ENCODE measurements around the gene MAN2B2.

MAN2B2 gene

DNA sequence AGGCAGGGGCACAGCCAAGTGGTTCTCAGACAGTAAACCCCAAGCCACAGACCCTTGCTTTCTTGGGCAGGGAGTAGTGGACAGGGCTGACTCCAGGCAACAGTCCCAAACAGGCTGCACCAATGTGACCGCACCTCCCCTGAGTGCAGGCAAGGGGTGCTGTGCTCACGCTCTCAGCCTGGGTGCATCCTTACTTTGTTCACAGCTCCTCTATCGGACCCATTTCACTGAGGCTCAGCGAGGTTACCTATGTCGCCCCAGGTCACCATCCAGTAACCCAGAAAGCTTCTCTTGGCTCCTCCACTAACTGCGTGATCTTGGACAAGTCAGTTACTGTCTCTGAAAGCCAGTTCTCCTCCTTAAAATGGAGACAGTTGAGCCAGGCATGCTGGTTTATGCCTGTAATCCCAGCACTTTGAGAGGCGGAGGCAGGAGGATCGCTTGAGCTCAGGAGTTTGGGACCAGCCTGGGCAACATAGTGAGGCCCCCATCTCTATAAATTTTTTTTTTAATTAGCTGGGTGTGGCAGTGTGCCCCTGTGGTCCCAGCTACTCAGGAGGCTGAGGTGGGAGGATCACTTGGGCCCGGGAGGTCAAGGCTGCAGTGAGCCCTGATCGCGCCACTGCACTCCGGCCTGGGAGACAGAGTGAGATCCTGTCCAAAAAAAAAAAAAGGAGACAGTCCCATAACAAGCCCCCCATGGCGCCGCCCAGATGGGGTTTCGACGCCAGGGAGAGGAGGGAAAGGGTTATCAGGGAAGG, 823 bp upstream of the MAN2B2 start:
- H3K4me3 ChIP-seq (ENCODE audit: low read length) = peak overlapping the region; percentile 60
- TF ChIP-seq, protein P1, sequence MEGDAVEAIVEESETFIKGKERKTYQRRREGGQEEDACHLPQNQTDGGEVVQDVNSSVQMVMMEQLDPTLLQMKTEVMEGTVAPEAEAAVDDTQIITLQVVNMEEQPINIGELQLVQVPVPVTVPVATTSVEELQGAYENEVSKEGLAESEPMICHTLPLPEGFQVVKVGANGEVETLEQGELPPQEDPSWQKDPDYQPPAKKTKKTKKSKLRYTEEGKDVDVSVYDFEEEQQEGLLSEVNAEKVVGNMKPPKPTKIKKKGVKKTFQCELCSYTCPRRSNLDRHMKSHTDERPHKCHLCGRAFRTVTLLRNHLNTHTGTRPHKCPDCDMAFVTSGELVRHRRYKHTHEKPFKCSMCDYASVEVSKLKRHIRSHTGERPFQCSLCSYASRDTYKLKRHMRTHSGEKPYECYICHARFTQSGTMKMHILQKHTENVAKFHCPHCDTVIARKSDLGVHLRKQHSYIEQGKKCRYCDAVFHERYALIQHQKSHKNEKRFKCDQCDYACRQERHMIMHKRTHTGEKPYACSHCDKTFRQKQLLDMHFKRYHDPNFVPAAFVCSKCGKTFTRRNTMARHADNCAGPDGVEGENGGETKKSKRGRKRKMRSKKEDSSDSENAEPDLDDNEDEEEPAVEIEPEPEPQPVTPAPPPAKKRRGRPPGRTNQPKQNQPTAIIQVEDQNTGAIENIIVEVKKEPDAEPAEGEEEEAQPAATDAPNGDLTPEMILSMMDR (conservative IDR thresholded peaks at IDR 0.05; ENCODE audit: low read depth, low read length) = no peak
- no peak for DNase-seq (ENCODE audit: low read depth)

DNA sequence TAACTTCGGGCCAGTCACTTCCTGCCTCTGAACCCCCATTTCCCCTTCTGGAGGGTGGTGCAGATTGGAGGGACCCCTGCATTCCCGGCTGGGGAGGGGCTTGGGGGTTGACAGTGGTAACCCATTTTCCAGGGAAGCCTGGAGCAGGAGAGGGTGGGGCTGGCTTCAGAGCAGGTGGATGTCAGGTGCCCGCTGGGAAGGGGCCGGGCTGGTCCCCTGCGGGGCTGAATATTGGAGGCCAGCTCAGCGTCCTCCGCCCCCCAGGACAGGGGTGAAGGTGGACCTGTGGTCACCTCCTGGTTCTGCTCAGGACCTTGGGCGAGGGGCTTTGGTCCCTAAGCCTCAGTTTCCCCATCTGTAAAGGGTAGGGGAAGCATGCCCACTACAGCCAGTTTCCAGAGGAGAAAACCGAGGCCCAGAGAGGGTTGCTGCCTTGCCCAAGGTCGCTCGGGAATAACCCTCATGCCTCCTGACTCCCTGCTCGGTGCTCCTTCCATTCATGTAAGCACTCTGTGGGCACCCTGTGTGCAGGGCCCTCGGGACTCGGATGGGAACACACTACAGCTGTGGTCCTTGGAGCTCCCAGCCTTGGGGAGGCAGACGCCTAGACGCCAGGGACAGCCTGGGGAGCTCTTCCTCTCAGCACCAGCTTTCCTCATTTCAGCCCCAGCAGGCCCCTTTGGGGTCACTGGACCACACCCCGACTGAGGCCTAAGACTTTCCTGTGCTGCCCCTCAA, 683 bp downstream of the MAN2B2 start:
- TF ChIP-seq, protein P1 (conservative IDR thresholded peaks at IDR 0.05; ENCODE audit: low read depth, low read length) = no peak
- H3K4me3 ChIP-seq (ENCODE audit: low read length) = peak overlapping the region; percentile 84
- DNase-seq (ENCODE audit: low read depth) = no peak

DNA sequence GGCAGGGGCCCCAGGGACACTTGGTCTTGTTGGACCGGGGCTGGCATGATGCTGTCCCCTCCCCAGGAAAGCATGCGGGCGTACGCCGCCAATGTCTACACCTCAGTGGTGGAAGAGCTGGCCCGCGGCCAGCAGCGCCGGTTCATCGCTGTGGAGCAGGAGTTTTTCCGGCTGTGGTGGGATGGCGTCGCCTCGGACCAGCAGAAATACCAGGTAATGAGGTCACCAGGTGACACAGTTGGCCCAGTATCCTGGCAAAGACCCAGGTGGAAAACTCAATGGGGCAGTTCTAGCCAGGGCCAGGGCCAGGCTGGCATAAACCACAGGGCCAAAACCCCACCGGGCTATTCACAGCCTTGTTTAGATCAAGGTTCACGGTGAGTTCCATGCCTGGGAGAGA, 1.5 kb downstream of the MAN2B2 start:
- TF ChIP-seq, protein P1 (conservative IDR thresholded peaks at IDR 0.05; ENCODE audit: low read depth, low read length) = no peak
- no peak for DNase-seq (ENCODE audit: low read depth)
- H3K4me3 ChIP-seq (ENCODE audit: low read length) = no peak overlapping the region

DNA sequence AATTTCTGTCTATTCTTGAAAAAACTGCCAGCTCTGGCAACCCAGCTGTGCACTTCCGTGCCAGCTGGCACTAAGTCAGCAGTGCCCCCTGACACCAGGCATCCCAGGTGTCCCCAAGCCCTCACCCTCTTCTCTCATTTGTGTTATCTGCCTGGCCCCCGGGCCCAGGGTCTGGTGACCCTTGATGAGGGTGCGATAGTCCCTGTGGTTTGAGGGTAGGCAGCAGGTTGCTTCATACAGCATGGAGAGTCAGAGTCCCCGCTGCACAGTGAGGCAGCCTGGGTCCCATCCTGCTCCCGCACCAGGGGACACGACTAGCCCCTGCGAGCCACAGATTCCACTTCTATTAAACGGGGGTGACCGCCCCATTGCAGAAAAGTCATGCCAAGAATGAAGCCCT, 1.9 kb downstream of the MAN2B2 start:
- H3K4me3 ChIP-seq (ENCODE audit: low read length) = no peak overlapping the region
- TF ChIP-seq, protein P1 (conservative IDR thresholded peaks at IDR 0.05; ENCODE audit: low read depth, low read length) = no peak
- DNase-seq (ENCODE audit: low read depth) = no peak

DNA sequence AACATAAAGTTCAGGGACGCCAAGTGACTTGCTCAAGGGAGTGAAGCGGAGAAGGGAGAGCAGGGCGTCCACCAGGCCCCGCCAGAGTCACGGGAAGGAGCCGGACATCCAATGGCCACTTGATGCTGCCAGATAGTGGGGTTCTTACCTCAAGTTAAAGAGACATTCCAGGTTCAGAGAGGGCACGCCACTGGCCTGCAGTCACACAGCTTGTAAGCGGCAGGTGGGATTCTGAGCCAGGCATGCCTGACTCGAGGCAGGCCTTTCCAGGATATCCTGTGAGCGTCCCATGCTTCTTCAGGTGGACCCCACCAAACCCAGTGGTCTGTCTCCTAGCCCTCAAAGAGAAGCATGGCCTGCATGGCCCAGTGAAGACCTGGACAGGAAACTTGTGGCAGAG, 2.4 kb downstream of the MAN2B2 start:
- TF ChIP-seq, protein P1 (conservative IDR thresholded peaks at IDR 0.05; ENCODE audit: low read depth, low read length) = no peak
- DNase-seq (ENCODE audit: low read depth) = no peak
- no peak overlapping the region for H3K4me3 ChIP-seq (ENCODE audit: low read length)

DNA sequence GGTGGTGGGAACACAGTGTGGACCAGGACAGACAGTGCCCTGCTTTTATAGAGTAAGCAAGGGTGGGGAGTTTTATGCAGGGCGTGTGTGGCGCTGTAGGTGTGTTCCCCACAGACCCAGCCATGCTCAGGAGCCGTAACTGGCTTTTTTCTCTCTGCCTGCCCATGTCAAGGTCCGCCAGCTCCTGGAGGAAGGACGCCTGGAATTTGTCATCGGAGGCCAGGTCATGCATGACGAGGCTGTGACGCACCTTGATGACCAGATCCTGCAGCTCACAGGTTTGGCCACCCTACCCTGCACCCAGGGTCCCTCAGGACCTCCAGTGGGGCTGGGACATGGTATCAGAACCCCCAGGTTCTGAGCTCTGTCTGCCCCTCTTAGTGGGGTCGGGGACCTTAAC, 3.2 kb downstream of the MAN2B2 start:
- DNase-seq (ENCODE audit: low read depth) = no peak
- TF ChIP-seq, protein P1 (conservative IDR thresholded peaks at IDR 0.05; ENCODE audit: low read depth, low read length) = no peak
- no peak overlapping the region for H3K4me3 ChIP-seq (ENCODE audit: low read length)

DNA sequence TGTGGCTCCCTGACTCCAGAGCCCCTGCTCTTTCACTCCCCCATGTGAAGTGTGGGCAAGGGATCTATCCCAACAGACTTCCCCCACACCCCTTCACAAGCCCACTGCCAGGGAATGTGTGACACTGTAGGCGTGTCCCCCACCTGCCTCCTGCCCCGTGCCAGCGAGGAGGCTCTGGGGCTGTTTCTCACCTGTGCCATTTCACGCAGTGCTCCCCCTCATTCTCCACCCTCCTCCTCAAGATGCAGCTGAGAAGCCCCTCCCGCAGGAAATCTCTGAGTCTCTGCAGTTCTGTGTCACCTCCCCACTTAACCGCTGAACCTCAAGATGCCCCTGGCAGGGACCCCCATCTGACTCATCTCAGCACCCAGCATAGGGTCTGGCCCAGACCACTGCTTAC, 5.4 kb downstream of the MAN2B2 start:
- DNase-seq (ENCODE audit: low read depth) = no peak
- TF ChIP-seq, protein P1 (conservative IDR thresholded peaks at IDR 0.05; ENCODE audit: low read depth, low read length) = no peak
- H3K4me3 ChIP-seq (ENCODE audit: low read length) = no peak overlapping the region

Measured in retinal pigment epithelial cell (primary cell).